LoVo (cell line): ENCODE measurements around the gene GRIA4.
A peak's percentile ranks its signal among the peaks of the same experiment; 100 is the strongest.

Experiments used
- DNase-seq: peaks from one replicate; pipeline ENCODE4 v3.0.0-alpha.2; 2016; ENCODE audit warnings: low spot score

Gene GRIA4

DNA sequence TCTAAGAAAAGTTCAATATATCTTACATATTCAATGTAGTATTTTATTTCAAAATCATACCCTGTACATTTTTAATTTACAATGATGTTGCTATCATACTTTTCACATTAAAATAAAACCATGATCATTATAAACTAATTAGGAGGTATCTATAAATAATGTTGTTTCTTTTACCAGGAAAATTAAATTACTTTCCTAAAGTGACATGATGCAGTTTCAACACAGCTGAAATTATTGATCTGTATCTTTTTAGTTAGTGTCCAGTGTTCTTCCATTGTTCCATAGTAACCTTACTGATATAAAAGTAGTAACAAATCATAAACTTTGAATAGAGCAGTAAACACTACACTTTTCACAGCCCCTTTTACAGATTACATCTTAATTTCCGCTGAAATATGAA, 29.7 kb downstream of the GRIA4 start:
- no peak for DNase-seq

DNA sequence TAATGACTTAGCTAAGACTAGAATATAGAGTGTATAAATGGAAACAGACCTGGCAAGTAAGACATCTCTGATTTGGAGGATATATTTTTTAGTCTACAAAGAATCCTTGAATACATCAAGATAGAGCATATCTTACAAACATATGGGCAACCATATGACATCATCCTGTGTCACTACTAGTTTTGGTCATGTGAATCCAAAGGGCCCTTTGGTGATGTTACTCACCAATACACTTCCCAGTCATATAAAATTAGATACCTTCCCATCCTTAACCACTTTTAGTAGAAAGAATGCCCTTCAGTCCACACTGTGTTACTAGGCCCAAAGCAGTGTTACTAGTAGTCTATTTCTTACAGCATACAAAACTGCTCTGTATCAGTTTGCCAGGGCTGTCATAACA, 31.6 kb downstream of the GRIA4 start:
- no peak for DNase-seq

DNA sequence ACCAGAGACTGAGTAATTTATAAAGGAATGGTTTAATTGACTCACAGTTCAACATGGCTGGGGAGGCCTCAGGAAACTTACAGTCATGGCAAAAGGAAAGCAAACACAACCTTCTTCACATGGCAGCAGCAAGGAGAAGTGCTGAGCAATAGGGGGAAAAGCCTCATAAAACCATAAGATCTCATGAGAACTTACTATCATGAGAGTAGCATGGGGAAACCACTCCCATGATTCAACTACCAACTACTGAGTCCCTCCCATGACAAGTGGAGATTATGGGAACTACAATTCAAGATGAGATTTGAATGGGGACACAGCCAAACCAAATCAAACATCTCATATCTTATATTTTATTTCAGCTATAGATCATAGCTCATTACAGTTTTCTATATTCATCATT, 33.0 kb downstream of the GRIA4 start:
- DNase-seq = no peak

DNA sequence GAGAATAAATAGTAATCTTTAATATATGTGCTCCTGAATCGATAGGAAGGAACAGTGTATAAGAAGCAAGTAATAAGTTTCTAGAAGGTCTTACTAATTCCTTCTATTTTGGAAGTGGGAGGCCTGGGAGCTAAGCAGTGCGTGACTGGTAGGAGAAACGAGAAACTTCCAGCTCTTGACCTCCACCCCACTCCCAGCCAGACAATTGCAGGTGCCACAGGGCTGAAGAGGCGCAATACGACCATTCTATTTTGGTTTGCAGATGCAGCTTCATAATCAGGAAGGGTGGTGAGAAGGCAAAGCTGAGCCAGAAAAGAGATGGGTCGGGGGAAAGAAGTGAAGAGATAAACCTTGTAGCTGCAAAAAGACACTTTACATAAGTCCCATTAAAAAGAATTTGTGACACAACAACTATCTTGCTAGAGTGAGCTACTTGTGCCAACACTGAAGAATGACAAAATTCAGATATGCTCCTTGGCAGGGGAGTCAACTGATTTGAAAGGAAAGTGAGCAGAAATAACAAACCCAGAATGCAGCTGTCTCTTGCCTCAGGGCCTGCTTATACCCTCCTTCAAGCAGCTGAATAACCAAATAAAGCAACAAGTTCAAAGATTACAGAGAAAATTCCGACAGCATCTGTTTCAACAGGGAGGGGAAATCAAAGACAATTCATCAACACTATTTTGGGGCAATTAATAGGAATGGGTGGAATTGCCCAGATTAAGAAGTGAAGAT, 35.1 kb downstream of the GRIA4 start:
- no peak for DNase-seq

DNA sequence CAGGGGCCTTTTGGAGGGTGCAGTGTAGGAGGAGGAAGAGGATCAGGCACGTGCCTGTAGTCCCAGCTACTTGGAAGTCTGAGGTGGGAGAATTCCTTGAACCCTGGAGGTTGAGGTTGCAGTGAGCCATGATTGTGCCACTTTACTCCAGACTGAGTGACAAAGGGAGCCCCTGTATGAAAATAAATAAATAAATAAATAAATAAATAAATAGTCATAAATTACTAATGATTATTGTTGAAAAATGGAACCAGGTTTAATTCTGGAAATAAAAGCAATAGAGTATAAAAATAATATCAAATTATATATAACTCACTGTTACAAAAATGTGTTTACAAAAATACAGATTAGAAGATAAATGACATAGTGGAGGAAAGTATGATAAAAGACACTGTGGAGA, 37.9 kb downstream of the GRIA4 start:
- no peak for DNase-seq

DNA sequence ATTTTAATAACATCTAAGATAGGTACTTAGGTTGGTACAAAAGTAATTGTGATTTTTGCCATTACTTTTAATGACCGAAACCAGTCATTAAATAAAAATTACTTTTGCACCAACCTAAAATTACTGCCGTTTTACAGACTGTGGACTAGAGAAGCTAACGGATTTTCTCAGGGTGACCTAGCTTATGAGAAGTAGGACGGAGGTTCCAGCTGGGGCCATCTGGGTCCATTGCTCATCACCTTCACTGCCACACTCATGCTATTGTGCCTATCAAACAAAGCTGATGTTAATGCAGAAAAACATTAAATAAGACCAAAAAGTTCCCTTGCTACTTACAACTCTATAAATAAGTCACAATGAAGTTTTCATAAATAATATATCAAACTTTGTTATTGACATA, 38.9 kb downstream of the GRIA4 start:
- DNase-seq = no peak

DNA sequence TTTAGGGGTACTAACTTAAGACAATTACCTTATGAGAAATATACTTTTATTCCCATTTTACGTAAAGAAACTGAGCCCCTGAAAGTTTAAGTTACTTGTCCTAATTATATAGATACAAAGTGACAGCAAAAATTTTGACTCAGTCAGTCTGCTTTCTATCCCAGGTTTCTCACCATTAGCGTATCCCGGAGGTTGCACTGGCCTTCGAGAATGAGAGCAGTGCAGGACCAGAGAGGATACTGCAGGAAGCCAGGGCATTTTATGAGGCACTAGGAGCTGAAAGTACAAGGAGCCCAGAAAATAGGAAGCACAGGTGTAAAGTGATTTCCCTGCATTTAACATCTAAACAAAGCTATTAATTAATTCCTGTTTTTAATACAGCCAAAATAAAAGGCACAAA, 55.4 kb downstream of the GRIA4 start:
- no peak for DNase-seq

DNA sequence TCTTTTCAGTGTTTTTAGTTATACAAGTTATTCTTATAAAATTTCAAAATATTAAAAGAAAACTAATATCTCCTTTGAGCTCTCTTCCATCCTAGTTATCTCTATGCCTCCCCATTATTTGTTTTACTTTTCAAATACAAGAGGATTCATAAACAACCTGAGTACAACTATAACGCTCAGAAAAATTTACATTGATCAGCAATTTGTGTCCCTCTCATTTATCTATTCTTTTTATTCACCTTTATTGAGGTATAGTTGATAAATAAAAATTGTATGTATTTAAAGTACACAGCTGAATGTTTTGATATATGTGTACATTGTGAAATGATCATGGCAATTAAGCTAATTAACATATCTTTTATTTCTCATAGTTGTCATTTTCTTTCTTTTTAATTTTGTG, 57.6 kb downstream of the GRIA4 start:
- no peak for DNase-seq

DNA sequence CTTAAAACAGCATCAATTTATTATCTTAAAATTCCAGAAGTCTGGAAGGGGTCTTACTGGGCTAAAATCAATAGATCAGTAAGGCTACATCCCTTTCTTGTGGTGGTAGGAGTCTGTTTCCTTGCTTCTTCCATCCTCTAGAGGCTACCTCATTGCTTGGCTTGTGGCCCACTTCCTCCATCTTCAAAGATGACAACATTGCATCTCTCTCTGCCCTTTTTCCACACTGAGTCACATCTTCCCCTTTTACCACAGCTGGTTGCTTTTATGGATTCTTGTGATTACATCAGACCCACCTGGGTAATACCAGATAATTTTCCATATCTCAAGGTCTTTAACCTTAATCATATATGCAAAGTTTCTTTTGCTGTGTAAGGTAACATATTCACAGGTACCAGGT, 60.9 kb downstream of the GRIA4 start:
- DNase-seq = no peak

DNA sequence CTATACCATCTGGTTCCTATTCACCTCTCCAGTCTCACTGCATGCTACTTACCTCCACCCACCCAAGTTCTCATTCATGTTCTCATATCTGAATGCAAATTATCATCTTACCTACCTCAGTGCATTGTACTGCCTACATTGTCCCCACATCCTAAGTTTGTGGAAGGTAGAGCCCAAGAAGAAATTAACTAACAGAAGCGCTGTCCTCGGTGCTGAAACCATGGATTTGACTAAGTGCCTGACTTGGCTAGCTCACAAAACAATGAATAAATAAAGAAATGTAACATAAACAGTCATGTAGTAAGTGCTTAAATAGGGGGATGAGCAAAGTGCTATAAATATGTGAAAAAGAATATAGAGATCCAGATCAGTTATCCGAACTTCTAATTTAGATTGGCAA, 63.2 kb downstream of the GRIA4 start:
- DNase-seq = peak; percentile 40

DNA sequence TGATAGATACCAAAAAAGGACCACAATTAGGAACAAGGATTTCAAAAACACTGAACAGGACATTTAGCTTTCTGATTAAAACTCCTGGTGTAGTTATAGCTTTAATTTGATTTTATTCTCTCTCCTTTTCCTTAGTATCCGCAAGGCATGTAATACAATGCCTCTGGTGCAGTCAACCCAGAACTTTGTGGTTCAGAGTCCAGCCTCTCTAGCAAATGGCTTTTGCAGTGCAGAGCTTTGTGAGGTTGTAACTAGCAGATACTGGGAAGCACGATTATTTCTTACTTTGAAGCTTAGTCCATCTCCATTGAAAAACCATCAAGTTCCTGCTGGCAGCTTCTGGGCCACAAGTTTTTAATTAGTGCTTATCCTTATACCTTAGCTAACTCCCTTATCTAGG, 79.8 kb downstream of the GRIA4 start:
- DNase-seq = no peak

DNA sequence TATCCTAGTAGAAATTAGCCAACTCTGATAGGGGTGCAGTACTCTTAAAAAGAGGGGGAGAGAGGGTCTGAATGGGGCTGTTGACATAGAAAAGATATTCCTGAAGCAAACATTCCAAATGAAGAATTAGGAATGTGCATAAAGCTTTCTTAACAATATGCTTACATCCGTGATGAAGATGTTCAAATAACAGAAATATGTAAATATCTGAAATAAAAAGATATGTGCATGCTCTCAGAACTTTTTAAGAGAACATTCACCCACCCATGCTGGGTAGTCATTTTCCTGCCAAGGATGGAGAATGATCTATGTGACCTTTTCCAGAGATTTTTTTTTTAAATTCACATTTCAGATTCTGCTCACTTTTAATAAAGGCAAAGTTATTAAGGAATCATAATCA, 80.6 kb downstream of the GRIA4 start:
- DNase-seq = no peak

DNA sequence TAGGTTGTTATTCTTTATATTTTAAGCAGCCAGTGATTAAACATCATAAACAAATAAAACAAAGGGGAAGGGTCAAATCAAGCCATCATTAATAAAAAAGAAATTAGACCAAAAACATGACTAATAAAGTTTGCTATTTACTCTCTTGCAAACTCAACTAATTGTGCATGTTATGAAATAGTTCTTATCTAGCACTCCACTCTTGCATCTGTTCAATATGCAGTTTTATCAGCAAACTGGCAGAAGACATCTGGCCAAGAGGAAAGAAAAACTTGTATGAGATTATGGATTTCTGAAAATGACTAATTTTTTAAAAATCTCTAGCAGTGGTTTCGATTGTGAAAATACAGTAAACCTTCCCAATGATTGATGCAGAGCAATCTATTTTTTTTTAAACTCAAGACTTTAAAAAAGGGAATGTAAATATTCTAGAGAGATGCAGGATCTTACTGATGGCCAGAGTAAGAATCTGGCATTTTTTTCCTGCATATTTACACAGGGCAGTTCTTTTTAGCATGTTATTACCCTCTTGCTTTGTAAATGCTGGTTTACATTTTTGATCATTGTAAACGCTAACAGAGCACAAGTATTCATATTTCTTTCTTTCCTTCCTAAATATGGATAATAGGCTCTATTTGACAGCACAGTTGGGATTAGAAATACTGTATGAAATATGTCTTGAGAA, 83.3 kb downstream of the GRIA4 start:
- no peak for DNase-seq

DNA sequence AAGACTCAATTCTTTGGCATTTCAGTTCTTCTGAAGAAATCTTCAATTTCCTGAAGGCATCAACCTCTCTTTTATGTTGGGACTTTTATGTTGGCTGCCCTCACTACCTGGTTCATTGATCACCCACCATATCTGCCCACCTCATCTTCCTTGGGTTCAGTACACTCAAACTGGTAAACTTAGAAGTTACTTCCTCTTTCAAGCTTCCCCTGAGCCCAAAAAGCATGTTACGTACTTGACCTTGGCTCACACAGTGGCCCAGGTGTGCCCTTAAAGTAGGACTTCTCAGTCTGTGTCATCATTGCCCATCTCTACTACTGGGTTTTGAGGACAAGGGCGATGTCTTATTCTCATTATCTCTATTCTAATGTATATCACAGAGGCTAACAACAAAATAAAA, 86.1 kb downstream of the GRIA4 start:
- DNase-seq = no peak

DNA sequence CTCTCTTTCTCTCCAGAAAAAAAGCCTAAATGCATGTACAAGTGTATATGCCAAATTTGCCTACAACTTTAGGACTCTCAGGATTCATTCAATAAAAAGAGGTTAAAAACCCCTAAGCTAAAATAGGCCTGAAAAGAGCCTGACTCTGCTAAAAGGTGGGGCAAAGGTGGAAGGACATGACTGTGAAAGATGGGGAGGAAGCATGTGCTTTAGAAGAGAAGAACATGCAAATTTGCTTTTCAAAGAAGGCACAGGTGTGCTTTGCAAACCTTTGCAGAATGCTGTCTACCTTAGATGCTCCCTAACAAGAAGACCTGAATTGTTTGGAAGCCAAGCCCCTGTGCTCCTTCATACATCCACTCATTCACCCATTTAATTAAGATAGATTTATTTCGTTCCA, 87.4 kb downstream of the GRIA4 start:
- no peak for DNase-seq

DNA sequence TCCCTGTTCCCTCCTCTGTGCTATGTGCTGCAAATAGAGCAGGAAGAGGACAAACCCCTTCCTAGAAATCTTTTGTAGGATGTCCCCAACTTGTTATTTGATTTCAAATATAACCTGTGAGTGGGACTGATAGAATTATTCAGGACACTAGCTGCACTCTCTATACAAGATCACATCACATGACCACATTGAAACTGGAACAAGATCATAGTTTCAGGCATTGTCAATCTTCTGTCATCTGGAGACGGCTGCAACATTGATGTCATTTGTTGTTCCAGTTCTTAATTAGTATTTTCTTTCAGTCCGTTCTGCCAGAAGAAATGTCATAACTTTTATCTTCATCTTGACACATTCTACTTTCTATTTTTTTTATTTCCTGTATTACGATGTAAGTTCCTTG, 89.3 kb downstream of the GRIA4 start:
- DNase-seq = no peak

DNA sequence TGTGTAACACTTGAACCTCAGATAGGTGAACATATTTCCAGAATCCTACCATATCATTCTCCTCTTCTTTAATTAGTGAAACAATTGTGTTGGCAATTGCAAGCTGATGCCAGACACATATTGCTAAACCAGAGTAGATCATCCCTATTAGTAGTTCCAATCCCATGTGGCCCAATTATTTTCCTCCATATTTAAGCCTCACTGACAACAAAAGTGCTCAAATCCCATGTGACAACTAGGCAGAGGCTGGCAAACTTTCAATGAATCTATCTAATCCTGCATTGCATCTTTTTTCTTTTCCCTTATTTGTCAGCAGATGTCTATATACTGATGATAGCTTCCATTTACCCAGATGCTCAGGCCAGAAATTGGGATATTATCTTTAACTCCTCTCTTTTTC, 90.4 kb downstream of the GRIA4 start:
- no peak for DNase-seq

DNA sequence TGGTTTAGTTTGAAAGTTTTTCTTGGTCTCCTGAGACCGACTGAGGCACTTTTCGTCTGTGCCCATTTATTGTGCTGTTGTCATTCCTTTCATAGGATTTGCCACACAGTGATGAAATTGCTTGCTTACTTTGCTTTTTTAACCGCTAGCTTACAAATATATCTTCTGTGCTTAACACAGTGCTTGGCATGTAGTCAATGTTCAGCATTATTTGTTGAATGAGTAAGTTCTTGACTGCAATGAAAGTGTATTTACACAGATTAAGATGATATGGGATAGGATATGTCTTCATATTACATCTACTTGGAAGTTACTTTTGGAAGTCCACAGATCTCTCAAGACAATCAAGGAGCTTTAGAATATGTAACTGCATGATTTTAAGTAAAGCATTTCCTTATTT, 91.2 kb downstream of the GRIA4 start:
- DNase-seq = no peak

DNA sequence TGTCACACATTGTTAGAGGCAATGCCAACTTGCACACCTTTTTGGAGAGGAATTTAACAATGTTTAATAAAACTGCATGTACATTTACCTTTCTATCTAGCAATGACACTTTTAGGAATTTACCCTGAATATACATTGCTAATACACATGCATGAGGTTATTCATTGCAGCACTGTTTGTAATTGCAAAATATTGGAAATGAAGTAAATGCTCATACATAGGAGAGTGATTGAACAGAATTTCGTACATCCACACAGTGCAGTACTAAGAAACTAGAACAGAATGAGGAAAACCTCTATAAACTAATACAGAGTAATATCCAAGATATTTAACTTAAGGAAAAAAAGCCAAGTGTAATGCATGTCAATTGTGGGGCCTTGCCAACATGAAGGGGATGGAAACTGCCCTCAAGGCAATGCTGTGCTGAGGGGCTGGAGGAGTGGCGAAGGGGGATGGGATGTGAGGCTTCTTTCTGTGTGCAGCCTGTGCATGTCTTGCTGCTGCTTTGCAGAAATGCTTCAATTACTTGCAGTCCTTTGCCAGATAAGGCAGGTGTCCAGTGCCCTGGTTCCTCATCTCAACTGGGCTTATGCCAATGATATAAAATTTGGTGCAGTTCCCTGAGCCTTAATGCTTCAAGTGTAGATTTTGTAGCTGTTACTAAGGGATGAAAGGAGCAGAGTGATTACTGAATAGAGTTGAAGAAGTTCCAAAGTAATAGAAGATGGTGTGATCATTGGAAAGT, 96.1 kb downstream of the GRIA4 start:
- DNase-seq = no peak

DNA sequence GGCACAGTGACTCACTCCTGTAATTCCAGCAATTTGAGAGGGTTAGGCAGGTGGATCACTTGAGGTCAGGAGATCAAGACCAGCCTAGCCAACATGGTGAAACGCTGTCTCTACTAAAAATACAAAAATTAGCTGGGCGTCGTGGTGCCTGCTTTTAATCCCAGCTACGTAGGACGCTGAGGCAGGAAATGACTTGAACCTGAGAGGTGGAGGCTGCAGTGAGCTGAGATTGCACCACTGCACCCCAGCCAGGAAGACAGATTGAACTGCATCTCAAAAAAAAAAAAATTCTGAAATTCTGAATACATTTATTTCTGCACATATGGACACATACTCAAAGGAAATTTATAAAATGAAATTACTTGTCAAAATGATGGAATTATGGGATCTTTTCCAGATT, 103.2 kb downstream of the GRIA4 start:
- DNase-seq = no peak

DNA sequence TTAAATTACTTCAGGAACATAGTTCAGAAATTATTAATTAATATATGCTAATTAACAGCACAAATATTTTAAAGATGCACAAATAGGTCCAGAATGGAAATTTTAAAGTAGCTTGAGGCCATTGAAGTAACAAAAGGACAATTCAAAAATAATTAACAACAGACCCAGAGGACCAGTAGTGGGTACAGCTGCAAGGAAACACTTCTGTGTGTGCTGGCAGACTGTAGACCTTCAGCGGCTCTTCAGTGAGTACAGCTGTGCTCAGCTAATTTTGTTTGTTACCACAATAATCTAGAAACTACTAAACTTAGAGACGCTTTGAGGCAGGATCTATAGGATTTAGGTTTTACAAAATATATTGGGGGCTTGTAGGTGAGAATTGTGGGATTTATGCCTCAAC, 103.8 kb downstream of the GRIA4 start:
- no peak for DNase-seq

DNA sequence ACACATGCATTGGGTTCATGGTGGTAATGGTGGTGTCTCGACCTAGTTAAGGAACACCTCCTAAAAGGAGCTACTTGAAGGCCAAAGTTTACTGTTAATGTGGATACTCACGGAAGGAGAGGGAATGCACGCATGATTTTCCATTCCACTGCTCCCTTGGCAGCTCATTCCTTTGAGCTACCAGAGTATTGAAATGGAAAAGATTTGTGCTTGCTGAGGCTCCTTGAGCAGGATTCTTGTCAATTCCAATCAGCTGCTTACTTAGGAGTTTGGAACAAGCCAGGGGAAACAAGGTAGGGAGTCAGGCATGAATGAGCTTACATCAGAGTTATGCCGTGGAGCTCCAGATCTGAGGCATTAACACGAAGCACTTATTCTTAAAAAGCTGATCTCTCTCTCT, 108.8 kb downstream of the GRIA4 start:
- DNase-seq = no peak

DNA sequence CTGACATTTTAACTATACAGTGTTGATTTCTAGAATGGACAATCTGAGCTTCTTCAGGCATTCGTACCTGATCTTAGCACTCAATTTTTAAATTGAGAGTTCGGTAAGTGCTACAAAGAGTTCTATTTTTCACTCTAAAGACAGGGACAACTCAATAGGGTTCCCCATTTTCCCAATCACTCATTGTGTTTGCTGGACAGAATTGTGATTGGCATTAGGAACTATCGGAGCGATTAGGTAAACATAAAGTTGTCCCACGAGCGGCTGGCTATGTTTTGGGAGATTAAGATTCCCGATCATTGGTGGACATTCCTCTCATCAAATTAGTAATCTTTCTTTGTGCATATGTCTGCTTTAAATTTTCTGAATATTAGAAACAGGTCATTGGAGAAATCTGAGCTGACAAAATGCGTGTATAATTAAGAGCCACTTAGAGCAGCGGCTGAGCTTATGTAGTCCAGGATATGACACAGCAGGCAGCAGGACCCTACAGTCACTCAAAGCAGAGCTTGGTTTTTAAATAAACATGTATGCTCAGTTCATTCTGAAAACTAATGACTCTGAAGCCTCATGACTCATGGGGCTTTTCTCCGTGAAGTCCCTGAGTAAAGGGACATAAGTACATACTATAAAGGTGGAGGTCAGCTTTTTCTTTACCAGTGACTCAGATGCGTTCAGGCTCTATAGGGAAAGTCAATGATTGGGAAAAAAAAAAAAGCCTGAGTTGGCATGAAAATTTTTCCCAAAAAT, 109.4 kb downstream of the GRIA4 start:
- DNase-seq = no peak
